Hippocampal formation (tissue), 2 donors: Measurements from ENCODE around the gene POU2F1.

Experiments
- DNase-seq, 2 donors: peaks; one replicate each; lab custom pipeline; 2025; lab: John Stamatoyannopoulos, UW

POU2F1 gene

GRCh38 chr1:167467126-167467710 lies 246.5 kb downstream of the POU2F1 start:
- DNase-seq = no peak

- DNase-seq = no peak
Measured at GRCh38 chr1:167467752-167468151, 247.1 kb downstream of the POU2F1 start.

GRCh38 chr1:167469280-167469965 lies 248.7 kb downstream of the POU2F1 start:
- no peak for DNase-seq

- no peak for DNase-seq
Measured at GRCh38 chr1:167471568-167471967, 250.9 kb downstream of the POU2F1 start.

- DNase-seq = no peak
Measured at GRCh38 chr1:167472752-167473521, 252.3 kb downstream of the POU2F1 start.

GRCh38 chr1:167473761-167474160 lies 253.1 kb downstream of the POU2F1 start:
- DNase-seq = no peak

GRCh38 chr1:167474191-167474641 lies 253.5 kb downstream of the POU2F1 start:
- DNase-seq = no peak

GRCh38 chr1:167476061-167476460 lies 255.4 kb downstream of the POU2F1 start:
- DNase-seq = no peak
